Mucosa of stomach (tissue), 1 donor: ENCODE results near the gene HECW1.
"Not testable (repeated sequence)": the region's sequence is repeated elsewhere in the genome, so short reads cannot be mapped to it uniquely, and the experiment has no call there.

ENCODE experiments used
- H3K27me3 ChIP-seq: one replicate; pipeline ENCODE4 v1.7.0; 2013; ENCODE audit warnings: mild to moderate bottlenecking, low read length; ENCODE audit not compliant: control insufficient read depth, insufficient read depth
- H3K36me3 ChIP-seq: one replicate; pipeline ENCODE4 v1.7.0; 2013; ENCODE audit warnings: low read length; ENCODE audit not compliant: control insufficient read depth, insufficient read depth
- H3K4me1 ChIP-seq: one replicate; pipeline ENCODE4 v1.7.0; 2013; ENCODE audit warnings: mild to moderate bottlenecking, low read length; ENCODE audit not compliant: control insufficient read depth, insufficient read depth
- H3K4me3 ChIP-seq: one replicate; pipeline ENCODE4 v1.7.0; 2013; ENCODE audit warnings: low read length
- H3K9ac ChIP-seq: one replicate; pipeline ENCODE4 v1.7.0; 2013; ENCODE audit warnings: mild to moderate bottlenecking, low read length, moderate library complexity
- H3K9me3 ChIP-seq: one replicate; pipeline ENCODE4 v1.7.0; 2013; ENCODE audit warnings: mild to moderate bottlenecking, low read length, moderate library complexity; ENCODE audit not compliant: control insufficient read depth
- donor health status: Pancreatic carcinoma.

Gene HECW1

DNA sequence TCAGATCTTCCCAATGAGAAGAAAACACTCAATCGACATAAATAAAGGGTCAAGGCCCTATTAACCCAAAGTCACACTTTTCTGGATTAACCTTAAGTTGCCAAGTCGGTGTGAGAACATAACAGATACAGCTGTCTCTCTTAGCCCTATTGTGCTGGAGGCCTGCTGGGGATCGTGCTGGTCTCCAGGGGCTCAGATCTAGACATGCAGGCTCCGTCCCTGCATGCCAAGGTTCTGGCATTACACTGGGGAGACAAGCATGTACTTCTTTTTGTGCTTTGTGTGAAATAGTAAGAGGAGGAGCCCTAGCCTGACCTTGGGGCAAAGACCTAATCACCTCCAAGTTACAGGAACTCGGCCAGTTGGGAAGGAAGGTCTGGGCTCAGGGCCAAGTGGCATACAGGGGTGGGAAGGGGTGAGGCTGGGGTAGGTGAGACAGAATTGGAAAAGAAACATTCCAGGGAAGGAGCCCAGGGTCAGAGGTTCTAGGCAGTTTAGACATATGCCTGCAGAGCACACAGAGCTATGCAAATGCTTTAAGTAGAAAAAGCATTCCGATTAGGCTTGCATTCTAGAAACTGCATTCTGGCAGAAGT is 216.4 kb downstream of the HECW1 start:
- no peaks in the 10 kb centered on the region for H3K9me3 ChIP-seq
- no peak overlapping the region for H3K4me3 ChIP-seq
- H3K4me1 ChIP-seq = peaks cover 5% of the 10 kb centered on the region
- H3K36me3 ChIP-seq = no peaks in the 10 kb centered on the region
- H3K9ac ChIP-seq = no peak overlapping the region
- H3K27me3 ChIP-seq = no peaks in the 10 kb centered on the region

DNA sequence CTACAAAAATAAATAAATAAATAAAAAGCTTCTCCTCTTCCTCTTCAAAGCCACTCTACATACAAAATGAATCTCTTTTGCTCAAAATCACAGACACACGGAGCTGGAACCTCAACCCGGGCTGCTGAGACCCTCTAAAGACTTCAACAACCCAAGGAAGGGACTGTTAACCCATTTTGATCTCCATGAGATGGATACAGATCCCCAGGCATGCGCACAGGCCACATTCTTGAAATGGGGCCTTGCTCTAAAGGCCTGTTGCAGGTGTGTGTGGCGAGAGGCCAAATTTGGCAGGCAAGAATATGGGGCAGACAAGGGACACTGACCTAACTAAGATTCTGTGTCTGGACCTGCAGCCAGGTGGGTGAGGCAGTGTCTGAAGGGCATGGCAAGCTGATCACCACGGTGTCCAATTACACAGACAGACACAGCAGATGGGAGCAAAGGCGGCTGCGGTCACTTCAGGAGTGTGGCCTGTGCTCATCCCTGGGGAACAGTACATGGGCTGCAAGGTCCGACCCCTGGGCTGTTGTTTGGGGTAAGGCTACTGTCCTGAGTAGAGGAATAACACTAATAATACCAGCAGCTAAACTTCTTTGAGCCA is 219.8 kb downstream of the HECW1 start:
- Histone ChIP-seq H3K9ac (no peak overlapping the region), H3K9me3 (no peaks in the 10 kb centered on the region), H3K4me3 (no peak overlapping the region), H3K27me3 (no peaks in the 10 kb centered on the region), H3K4me1 (peaks cover 5% of the 10 kb centered on the region), H3K36me3 (no peaks in the 10 kb centered on the region)

- Histone ChIP-seq H3K4me3 (no peak overlapping the region), H3K9me3 (no peaks in the 10 kb centered on the region), H3K9ac (no peak overlapping the region), H3K36me3 (no peaks in the 10 kb centered on the region), H3K4me1 (no peaks in the 10 kb centered on the region), H3K27me3 (no peaks in the 10 kb centered on the region)
Observed at GRCh38 chr7:43337191-43337590, 224.7 kb downstream of the HECW1 start.

- H3K27me3 ChIP-seq = no peaks in the 10 kb centered on the region
- no peak overlapping the region for H3K4me3 ChIP-seq
- H3K9me3 ChIP-seq = no peaks in the 10 kb centered on the region
- H3K36me3 ChIP-seq = no peaks in the 10 kb centered on the region
- H3K4me1 ChIP-seq = no peaks in the 10 kb centered on the region
- no peak overlapping the region for H3K9ac ChIP-seq
Observed at GRCh38 chr7:43337811-43338210, 225.4 kb downstream of the HECW1 start.

DNA sequence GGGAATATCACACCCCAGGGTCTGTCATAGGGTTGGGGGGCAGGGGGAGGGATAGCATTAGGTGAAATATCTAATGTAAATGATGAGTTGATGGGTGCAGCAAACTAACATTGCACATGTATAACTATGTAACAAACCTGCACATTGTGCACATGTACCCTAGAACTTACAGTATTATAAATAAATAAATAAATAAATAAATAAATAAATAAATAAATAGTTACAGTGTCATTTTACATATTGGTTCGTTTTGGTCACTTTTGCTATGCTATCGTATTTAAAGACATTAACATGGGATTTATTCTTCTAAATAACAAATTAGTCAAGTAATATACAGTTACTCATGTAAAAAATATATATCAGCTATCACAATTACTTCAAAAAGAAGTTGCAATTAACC is 228.7 kb downstream of the HECW1 start:
- H3K36me3 ChIP-seq = no peaks in the 10 kb centered on the region
- no peaks in the 10 kb centered on the region for H3K4me1 ChIP-seq
- no peaks in the 10 kb centered on the region for H3K9me3 ChIP-seq
- no peak overlapping the region for H3K4me3 ChIP-seq
- no peaks in the 10 kb centered on the region for H3K27me3 ChIP-seq
- no peak overlapping the region for H3K9ac ChIP-seq

DNA sequence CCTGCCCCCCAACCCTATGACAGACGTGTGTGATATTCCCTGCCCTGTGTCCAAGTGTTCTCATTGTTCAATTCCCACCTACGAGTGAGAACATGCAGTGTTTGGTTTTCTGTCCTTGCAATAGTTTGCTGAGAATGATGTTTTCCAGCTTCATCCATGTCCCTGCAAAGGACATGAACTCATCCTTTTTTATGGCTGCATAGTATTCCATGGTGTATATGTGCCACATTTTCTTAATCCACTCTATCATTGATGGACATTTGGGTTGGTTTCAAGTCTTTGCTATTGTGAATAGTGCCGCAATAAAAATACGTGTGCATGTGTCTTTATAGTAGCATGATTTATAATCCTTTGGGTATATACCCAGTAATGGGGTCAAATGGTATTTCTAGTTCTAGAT is 231.0 kb downstream of the HECW1 start:
- not testable (repeated sequence) for H3K4me1 ChIP-seq, H3K36me3 ChIP-seq, H3K9me3 ChIP-seq, H3K27me3 ChIP-seq, H3K9ac ChIP-seq, H3K4me3 ChIP-seq

DNA sequence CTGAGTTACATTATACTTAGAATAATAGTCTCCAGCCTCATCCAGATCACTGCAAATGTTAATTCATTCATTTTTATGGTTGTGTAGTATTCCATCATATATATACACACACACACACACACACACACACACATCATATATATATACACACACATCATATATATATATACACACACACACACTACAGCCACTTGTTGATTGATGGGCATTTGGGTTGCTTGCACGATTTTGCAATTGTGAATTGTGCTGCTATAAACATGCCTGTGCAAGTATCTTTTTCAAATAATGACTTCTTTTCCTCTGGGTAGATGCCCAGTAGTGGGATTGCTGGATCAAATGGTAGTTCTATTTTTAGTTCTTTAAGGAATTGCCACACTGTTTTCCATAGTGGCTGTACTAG is 233.2 kb downstream of the HECW1 start:
- H3K4me1 ChIP-seq, H3K36me3 ChIP-seq, H3K9ac ChIP-seq, H3K27me3 ChIP-seq, H3K4me3 ChIP-seq, H3K9me3 ChIP-seq: not testable (repeated sequence)

- no peak overlapping the region for H3K4me3 ChIP-seq
- H3K36me3 ChIP-seq = no peaks in the 10 kb centered on the region
- no peaks in the 10 kb centered on the region for H3K9me3 ChIP-seq
- H3K27me3 ChIP-seq = no peaks in the 10 kb centered on the region
- no peak overlapping the region for H3K9ac ChIP-seq
- no peaks in the 10 kb centered on the region for H3K4me1 ChIP-seq
Observed at GRCh38 chr7:43351683-43352082, 239.2 kb downstream of the HECW1 start.

DNA sequence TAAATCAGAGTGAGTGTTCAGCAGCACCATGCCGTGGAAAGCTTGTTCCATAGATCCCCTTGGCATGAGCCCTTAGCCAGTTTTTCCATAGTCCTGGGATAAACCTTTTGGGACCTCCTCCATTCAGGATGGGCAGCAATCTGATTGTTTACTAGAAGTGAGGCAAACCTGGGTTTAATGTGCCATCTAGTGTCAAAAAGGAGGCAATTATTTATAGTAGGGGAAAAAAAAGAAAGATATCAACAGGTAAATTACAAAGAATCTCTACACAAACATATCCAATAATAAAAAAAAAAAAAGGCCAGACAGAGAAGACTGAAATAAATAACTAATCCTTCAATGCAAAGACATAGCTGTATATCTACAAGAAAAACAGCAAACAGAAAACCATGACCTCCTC is 241.5 kb downstream of the HECW1 start:
- no peak overlapping the region for H3K4me3 ChIP-seq
- no peaks in the 10 kb centered on the region for H3K4me1 ChIP-seq
- no peaks in the 10 kb centered on the region for H3K36me3 ChIP-seq
- H3K9ac ChIP-seq = no peak overlapping the region
- H3K27me3 ChIP-seq = no peaks in the 10 kb centered on the region
- no peaks in the 10 kb centered on the region for H3K9me3 ChIP-seq

- Histone ChIP-seq H3K36me3 (no peaks in the 10 kb centered on the region), H3K9me3 (no peaks in the 10 kb centered on the region), H3K9ac (no peak overlapping the region), H3K27me3 (no peaks in the 10 kb centered on the region), H3K4me3 (no peak overlapping the region), H3K4me1 (no peaks in the 10 kb centered on the region)
Observed at GRCh38 chr7:43362652-43363034, 250.2 kb downstream of the HECW1 start.

DNA sequence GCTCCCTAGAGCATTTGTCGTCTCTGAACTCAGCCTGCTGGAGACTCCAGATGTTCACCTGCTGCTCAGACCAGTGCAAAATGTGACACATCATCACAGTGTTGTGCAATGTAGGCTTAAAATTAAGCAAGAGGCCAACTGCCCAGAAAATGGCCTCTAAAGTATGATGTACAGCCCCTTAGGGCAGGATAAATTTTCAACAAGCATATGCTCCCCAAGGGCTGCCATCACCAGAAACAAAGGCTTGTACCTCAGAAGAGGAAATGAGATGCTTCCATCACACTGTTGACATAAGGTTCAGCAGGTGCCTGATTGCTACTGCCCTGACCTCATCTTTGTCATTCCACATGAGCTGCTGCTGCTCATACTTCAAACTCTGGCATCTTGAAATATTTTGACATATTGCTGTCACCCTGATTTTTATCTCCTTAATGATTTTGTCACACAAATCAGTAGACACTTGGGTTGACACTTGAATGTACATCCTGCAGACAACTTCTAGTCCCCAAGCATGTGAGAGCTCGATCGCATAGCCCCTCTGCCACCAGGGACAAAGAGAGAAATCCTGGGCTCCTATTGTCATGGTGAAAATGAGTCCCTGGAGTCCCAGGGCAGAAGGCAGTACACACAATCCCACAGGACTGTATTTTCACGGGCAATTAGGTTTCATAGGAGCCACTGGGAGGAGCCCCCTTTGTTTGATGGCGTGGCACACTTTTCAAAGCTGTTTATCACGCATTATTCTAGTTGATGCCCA is 250.8 kb downstream of the HECW1 start:
- H3K4me1 ChIP-seq = no peaks in the 10 kb centered on the region
- H3K9me3 ChIP-seq = no peaks in the 10 kb centered on the region
- no peaks in the 10 kb centered on the region for H3K27me3 ChIP-seq
- H3K9ac ChIP-seq = no peak overlapping the region
- H3K36me3 ChIP-seq = no peaks in the 10 kb centered on the region
- H3K4me3 ChIP-seq = no peak overlapping the region

DNA sequence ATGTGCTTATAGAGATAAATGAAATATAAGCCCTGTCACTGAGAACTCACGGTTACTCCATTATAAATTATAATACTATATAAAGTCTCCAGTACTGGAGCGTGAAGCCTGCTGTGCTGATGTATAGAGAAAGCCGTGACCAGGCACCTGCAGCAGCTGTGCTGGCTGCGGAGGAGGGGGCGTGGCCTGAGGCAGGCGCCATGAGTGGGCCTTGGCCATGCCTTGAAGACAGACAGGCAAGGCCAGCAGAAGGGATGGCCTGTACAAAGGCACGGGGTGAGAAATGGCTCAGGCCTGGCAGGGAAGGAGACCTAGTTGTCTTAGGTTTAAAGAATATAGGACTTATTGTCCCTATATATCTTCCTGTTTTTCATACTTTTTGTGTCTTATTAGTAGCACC is 251.9 kb downstream of the HECW1 start:
- Histone ChIP-seq H3K4me3 (no peak overlapping the region), H3K36me3 (no peaks in the 10 kb centered on the region), H3K9me3 (no peaks in the 10 kb centered on the region), H3K27me3 (no peaks in the 10 kb centered on the region), H3K9ac (no peak overlapping the region), H3K4me1 (no peaks in the 10 kb centered on the region)
